ENCODE measurements around the gene RIPOR3.

RIPOR3 gene

DNA sequence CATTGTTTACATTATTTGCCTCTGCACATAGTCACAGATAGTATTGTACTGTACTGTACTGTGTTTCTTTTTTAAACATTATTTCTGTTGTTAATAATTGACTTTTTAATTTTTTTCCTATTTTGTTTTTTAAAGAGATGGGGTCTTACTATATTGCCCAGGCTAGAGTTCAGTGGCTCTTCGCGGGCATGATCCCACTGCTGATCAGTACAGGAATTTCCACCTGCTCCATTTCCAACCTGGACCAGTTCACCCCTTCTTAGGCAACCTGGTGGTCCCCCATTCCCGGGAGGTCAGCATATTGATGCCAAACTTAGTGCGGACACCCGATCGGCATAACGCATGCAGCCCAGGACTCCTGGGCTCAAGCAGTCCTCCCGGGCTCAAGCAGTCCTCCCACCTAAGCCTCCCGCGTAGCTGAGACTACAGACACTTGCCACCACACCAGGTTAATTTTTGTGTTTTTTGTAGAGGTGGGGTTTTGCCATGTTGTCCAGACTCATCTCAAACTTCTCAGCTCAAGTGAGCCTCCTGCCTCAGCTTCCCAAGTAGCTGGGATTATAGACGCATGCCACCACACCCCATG lies 133.7 kb downstream of the RIPOR3 start:
- H3K9me3 ChIP-seq, result no peaks in the 10 kb centered on the region
- DNase-seq, result no peak
- H3K4me1 ChIP-seq, result no peaks in the 10 kb centered on the region; the same call in 1 of the 2 replicates
- TF ChIP-seq, protein P1, sequence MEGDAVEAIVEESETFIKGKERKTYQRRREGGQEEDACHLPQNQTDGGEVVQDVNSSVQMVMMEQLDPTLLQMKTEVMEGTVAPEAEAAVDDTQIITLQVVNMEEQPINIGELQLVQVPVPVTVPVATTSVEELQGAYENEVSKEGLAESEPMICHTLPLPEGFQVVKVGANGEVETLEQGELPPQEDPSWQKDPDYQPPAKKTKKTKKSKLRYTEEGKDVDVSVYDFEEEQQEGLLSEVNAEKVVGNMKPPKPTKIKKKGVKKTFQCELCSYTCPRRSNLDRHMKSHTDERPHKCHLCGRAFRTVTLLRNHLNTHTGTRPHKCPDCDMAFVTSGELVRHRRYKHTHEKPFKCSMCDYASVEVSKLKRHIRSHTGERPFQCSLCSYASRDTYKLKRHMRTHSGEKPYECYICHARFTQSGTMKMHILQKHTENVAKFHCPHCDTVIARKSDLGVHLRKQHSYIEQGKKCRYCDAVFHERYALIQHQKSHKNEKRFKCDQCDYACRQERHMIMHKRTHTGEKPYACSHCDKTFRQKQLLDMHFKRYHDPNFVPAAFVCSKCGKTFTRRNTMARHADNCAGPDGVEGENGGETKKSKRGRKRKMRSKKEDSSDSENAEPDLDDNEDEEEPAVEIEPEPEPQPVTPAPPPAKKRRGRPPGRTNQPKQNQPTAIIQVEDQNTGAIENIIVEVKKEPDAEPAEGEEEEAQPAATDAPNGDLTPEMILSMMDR (IDR thresholded peaks at IDR 0.05; ENCODE audit: low read depth, low read length), result no peak
- H3K4me3 ChIP-seq (ENCODE audit: low read depth, low read length), result no peak overlapping the region
- no peaks in the 10 kb centered on the region for H3K27me3 ChIP-seq
- peaks cover 11% of the 10 kb centered on the region for H3K36me3 ChIP-seq

DNA sequence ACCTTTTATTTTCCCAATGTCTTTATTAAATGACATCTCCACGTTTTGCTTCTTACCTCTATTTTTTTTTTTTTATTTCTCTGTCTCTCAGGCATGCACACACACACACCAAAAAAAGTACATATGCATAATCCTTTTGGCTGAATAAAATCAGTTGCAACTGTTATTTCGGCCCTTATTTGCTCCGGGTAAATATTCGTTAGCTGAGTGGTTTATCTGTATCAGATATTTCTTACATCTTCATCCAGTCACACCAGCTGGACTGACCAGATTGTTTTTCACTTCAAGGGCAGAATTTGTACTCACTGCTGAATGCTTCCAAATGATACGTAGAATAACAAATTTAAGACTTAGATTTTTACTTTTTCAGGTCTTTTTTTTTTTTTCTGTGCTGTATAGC lies 135.7 kb downstream of the RIPOR3 start:
- TF ChIP-seq, protein P1 (IDR thresholded peaks at IDR 0.05; ENCODE audit: low read depth, low read length), result no peak
- no peak for DNase-seq
- Histone ChIP-seq H3K36me3 (no peaks in the 10 kb centered on the region), H3K27me3 (no peaks in the 10 kb centered on the region), H3K4me1 (no peaks in the 10 kb centered on the region), H3K9me3 (no peaks in the 10 kb centered on the region), H3K4me3 (ENCODE audit: low read depth, low read length) (no peak overlapping the region)

DNA sequence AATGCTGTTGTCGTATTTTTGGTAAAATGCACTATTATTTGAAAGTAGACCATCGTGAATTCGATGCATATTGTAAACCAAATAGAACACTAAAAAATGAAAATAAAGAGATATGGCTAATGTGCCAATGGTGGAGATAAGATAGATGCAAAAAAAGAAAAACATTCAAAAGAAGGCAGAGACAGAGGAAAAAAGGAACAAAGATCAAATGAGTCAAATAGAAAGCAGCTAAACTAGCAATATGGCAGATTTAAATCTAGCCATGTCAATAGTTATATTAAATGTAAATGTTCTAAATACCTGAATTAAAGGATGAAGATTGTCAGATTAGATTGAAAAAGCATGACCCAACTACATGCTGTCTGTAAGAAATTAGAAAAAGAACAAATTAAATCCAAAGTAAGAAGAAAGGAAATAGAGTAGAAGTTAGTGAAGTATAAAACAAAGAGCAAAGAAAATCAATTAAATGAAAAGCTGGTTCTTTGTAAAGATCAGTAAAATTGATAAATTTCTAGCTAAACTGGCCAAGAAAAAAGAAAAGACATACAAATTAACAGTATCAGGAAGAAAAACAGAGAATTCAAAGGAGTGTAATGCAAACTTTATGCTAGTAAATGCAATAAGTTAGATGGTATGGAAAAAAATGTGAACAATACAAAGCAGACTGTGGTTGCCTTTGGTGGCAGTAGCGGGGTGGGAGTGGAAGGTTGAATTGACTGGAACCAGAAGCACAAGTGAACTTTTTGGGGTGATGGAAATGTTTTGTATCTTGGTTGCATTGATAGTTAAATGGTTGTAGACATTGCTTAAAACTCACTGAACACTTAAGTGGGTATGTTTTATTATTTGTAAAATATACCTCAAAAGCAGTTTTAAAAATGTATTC lies 136.4 kb downstream of the RIPOR3 start:
- Histone ChIP-seq H3K9me3 (no peaks in the 10 kb centered on the region), H3K36me3 (no peaks in the 10 kb centered on the region), H3K4me3 (ENCODE audit: low read depth, low read length) (no peak overlapping the region), H3K4me1 (no peaks in the 10 kb centered on the region), H3K27me3 (no peaks in the 10 kb centered on the region)
- TF ChIP-seq, protein P1 (IDR thresholded peaks at IDR 0.05; ENCODE audit: low read depth, low read length), result no peak
- DNase-seq, result no peak

DNA sequence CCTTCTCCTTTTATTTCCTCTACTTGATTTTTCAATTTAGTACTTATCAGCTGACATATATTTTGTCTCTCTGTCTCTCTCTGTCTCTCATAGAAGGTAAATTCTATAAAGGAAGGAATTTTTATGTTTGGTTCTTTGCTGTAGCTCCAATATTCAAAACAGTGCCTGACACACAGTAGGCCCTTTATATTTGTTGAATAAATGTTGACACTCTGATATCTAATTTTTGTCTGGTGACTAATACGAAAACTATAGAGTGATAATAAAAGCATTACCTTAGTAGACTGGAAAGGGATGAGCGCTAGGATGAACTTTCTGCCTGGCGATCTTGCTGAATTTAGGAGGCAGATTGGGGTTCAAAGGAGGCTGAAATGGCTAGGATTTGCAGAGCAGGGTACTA lies 138.4 kb downstream of the RIPOR3 start:
- no peaks in the 10 kb centered on the region for H3K27me3 ChIP-seq
- TF ChIP-seq, protein P1 (IDR thresholded peaks at IDR 0.05; ENCODE audit: low read depth, low read length), result no peak
- no peaks in the 10 kb centered on the region for H3K4me1 ChIP-seq
- H3K9me3 ChIP-seq, result no peaks in the 10 kb centered on the region
- no peak for DNase-seq
- H3K36me3 ChIP-seq, result peaks cover 4% of the 10 kb centered on the region; the same call in 1 of the 2 replicates
- H3K4me3 ChIP-seq (ENCODE audit: low read depth, low read length), result no peak overlapping the region

DNA sequence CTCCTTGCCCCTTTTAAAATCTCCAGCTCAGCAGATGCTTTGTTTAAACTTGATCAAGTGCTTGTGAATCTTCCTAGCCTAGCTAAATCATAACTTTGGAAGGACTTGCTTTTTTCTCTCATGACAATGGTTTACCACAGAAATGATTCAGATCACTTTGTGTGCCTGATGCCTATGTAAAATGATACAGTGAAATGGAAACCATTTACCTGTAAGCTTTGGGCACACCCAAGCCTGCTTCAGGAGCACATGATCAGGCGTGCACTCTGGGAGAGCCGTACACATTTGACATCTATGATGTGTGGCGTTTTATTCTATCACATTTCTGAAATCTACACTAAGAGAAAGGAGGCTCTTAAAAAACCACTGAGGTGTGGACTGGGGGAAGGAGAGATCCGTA lies 140.1 kb downstream of the RIPOR3 start:
- H3K36me3 ChIP-seq, result peaks cover 4% of the 10 kb centered on the region; the same call in 1 of the 2 replicates
- no peaks in the 10 kb centered on the region for H3K4me1 ChIP-seq
- H3K4me3 ChIP-seq (ENCODE audit: low read depth, low read length), result no peak overlapping the region
- H3K27me3 ChIP-seq, result no peaks in the 10 kb centered on the region
- TF ChIP-seq, protein P1 (IDR thresholded peaks at IDR 0.05; ENCODE audit: low read depth, low read length), result no peak
- H3K9me3 ChIP-seq, result no peaks in the 10 kb centered on the region
- DNase-seq, result no peak

DNA sequence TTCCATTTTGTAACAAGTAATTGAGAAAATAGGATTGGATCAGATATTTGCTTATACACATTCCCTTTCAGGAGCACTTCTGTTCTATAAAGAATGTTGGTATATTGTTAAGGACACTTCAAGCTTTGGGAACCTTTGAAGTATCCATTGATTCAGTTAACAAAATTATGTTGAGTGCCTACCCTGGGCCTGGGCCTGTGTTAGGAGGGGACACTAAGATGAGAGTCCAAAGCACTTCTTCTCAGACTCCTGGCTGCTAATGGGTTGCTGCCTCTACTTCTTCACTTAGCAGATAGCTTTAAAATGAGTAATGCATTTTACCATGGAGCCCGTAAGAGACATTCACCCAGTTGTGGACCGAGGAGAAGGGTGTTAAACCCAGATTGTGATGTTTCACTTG lies 140.8 kb downstream of the RIPOR3 start:
- Histone ChIP-seq H3K4me3 (ENCODE audit: low read depth, low read length) (no peak overlapping the region), H3K36me3 (peaks cover 4% of the 10 kb centered on the region; the same call in 1 of the 2 replicates), H3K27me3 (no peaks in the 10 kb centered on the region), H3K4me1 (no peaks in the 10 kb centered on the region), H3K9me3 (no peaks in the 10 kb centered on the region)
- DNase-seq, result no peak
- TF ChIP-seq, protein P1 (IDR thresholded peaks at IDR 0.05; ENCODE audit: low read depth, low read length), result no peak

All from BE2C (cell line).